Renal pelvis (tissue), 4 donors: ENCODE measurements around the gene FHIT. TPM values are rescaled to one million over a fixed set of nuclear protein-coding genes. Genes with fewer than 3 reads are reported as not detected.

Experiments
- DNase-seq: peaks from one replicate; pipeline ENCODE4 v3.0.0-alpha.2; 2013
- polyA plus RNA-seq, 3 donors: library from polyadenylated mRNA; unstranded; fragments of 120-200 nt; gene quantifications; one replicate each; pipeline ENCODE4 v1.2.1, GENCODE V29; 2013; ENCODE audit not compliant: insufficient read length in 3 of 3

The FHIT gene
- polyA plus RNA-seq, 3 donors: 22.3 to 28.2 (median 25.5) TPM

DNA sequence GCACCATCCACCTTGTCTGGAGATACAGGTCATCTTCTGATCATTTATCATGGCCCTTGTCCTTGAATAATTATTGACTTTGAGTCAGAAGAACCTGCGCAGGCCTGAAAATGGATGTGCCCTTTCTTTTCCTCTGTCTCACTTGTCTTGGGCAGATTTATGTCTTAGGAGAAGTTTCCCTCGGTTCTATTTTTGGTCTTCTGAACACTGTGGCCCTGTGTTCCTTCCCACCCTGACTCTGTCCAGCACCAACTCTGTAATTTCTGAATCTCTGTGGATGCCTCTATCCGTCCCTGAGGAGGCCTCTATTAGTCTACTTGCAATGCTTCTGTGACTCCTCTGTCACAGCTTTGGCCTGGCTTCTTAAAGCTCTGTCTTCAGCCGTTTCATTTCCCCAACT, 1520.7 kb downstream of the FHIT start:
- DNase-seq: no peak

DNA sequence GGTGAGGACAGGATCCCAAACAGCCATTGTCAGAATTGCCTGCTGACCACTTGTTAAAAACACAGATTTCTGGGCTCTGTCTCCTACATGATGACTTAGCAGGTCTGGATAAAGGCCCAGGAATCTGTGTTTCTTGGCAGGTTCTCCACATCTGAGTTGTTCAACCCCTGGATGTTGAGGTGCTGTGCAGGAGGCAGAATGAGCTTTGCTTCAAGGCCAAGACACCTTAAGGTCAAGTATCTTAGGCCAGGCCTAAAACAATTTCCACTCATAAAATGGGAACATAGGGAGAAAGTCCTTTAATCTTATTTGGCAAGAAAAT, 1522.7 kb downstream of the FHIT start:
- DNase-seq: no peak

DNA sequence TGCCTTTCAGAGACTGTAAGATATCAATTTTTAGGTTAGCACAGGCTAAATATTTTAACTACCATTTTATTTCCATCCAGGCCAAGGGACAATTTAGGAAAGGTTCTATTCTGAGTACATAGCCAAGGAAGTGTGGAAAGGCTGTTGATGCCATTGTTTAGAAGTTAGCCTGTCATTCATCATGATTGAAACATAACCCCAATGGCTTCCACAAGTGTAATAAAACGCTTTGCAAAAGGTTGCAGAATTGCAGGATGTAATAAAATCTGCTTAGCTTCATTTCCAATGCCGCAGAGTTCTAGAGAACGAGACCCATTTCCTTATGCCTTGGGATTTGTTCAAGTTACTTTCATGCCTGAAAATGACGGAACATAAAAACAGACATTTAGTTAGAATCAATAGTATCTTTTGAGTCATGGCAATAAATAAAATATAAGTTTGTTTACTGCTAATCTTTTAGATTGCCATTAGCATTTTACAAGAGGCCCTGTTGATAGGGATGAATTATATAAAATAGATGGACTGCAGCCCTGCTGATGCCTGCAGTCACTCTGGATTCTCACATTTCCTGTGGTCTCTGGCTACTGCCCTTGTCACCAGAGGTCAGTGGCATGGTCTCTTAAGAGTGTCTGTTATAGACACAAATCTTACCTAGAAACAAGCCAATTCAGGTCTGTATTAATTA, 1523.2 kb downstream of the FHIT start:
- no peak for DNase-seq

DNA sequence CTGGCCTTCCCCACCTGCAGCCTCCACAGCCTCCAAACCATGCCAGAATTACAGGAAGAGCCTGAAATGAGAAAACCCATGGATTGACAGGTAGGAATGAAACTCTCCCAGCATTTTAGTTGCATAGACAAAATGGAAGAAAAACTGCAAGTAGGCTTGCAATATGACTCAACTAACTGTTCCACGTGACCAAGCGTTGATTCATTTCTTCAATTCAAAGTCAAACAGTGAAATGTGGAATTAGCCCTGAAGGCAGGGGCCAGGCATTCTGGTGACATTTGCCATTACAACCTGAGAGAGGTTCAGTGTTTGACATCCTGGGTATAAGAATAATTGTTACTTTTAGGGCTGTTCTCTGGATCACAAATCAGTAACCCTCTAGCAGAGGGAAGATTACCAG, 1525.0 kb downstream of the FHIT start:
- DNase-seq: no peak

DNA sequence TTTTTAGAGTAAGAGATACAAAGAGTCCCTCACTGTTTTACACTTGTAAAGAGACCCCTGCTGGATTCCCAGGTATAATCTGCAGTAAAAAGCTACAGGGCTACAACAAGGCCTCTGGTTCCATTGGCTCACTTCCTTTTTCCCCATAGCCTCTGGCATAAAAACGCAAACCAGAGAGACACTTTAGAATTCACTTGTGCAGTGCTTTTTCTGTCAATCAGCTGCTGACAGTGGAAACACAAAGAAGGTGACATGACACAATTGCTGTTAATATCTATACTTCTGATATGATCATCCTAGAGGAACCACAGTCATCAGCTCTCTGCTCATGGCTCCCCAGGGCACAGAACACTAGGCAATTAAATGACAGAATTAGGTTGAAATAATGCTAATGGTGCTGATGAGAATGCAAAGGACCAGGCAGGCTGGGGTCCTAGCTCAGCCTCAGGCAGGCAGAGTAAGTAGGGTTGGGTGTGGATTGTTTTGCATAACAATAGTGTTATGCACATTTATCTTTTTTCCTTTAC, 1533.5 kb downstream of the FHIT start:
- DNase-seq: no peak

DNA sequence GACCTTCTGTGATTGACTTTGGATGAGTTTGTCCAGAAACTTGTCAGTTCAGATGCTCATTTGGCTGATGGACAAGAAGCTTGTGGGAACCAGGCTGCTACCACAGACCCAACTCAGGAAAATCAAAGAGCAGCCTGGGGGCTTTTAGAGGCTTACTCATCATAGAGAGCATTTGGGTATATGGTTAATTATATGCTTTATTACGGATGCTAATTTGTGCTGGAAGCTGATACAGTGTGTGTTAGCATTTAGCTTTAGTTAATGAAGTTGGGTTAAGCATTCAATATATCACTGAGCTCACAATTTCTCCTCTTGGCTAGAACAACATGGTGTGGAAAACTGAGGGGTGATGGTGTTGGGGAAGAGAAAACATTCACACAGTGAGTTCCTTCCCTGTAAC, 1537.2 kb downstream of the FHIT start:
- no peak for DNase-seq

DNA sequence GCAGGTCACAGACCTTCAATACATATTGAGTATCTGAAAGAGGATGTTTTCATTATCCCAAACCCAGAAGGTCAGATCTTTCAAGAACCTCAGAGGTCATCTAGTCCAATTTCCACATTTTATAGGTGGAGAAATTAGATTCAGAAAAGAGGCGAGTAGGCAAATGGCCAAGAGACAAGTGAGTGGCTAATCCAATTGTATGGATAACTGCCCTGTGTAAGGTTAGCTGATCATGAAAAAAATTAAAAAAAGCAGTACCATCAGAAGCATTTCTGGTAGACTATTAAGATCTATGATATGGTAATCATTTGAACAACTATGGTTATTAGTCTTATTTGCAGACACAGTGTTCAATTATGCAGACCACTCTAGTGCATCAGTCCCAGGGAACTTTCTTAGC, 1540.7 kb downstream of the FHIT start:
- no peak for DNase-seq

DNA sequence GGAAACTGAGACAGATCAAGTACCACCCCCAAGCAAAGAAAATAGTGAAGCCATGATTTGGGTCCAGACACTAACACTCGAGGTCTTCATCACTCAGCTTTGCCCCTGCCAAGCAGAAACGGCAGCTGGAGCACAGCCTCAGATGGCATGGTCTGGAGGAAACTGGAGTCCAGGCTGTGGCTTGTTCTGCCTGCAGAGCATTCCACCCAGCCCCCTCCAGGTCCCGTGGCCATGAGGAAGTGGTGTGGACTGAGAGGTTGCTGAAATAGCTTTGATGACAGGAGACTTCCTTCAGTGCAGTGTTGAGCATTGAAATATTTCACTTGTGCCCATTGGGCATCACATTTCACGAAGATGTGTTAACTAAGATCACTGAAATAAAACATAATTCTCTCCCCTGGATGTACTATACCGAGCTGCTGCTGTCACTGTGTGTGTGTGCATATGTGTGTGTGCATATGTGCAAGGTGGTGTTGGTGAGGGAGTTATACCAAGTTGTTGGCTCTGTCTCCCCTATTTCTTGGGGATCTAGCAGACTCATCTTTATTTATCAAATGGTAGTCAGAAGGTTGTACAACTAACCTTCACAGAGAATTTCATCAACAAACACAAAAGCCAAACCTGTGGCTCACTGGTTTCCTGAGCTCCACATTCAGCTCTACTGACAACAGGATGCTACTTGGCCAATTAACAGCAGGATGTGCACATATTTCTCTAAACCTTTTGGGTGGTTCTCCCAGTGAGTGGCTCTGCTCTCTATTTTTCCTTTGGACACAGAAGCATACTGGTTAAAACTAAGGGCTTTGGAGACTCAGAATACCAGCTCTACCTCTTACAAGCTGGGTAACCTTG, 1541.3 kb downstream of the FHIT start:
- no peak for DNase-seq

DNA sequence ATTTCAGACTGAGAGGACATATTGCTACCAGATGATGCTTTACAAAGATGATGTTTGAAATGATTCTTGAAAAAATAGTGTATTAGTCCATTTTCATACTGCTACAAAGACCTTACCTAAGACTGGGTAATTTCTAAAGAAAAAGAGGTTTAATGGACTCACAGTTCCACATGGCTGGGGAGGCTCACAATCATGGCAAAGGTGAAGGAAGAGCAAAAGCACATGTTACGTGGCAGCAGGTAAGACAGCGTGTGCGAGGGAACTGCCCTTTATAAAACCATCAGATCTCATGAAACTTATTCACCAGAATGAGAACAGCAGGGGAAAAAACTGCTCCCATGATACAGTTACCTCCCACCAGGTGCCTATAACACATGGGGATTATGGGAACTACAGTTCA, 1543.0 kb downstream of the FHIT start:
- no peak for DNase-seq

DNA sequence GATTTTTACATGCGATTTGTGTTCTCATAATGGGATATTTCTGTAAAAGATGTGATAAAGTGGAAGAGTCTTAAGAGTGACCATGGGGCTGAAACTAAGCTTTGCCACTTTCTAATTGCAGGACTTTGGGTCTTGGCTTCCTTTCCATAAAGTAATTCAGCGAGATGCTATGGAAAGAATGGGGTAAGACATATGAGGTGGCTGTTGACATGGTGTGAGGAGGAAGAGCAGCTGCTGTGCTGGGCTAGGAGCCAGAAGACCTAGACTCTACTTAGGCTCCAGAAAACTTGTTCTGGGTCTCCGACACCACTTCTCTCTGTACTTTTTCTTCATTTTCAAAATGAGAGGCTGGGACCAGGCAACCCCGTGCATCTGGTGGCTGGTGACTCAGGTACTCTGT, 1547.0 kb downstream of the FHIT start:
- no peak for DNase-seq

DNA sequence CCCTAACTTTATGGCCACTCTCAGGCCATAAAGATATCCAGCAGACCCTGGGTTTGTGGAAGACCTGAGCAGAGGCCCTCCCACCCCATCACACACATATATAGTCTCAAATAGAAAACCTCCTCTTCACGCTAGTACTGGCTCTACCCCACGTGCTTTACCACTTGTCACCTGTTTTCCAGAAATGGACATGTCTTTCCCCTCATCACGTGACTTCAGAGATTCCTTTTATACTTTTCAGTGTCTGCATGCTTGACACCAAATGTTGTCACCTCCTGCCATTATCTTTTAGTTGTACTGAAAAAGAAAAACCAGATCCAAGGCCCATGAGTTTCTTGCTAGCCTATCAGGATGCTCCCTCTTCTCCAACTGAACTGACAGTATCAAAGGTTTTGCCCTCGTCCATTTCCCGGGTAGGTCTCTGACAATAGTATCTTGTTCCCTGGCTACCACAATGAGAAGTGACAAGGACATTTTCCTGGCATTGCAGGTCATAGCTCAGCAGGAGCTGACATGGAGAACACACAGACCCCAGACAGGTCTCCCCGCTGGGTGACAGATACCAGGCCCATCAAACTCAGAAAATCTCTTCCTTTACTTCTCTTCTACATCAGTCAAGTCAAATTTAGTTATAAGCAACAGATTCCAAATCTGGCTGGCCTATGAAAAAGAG, 1551.5 kb downstream of the FHIT start:
- no peak for DNase-seq
